ENCODE data around the gene EIF5A. TPM values are rescaled to one million over a fixed set of nuclear protein-coding genes. Genes with fewer than 3 reads are reported as not detected.

Gene EIF5A
- total RNA-seq, 1 experiment from 2014 or later: 1,139 TPM

GRCh38 chr17:7341842-7342241 is 34.4 kb downstream of the EIF5A start:
- no TSS peak for BruUV-seq (replicated peaks)

More at GRCh38 chr17:7341842-7342241, 34.4 kb downstream of the EIF5A start:
- Histone ChIP-seq H3K9me3 (ENCODE audit: control insufficient read depth in 1 of 2, insufficient read depth in 1 of 2, low read depth in 1 of 2, low read length in 2 of 2) (no peaks in the 10 kb centered on the region), H3K79me2 (ENCODE audit: insufficient read depth, low read length) (no peaks in the 10 kb centered on the region), H3K9ac (ENCODE audit: low read length) (no peak overlapping the region), H4K20me1 (ENCODE audit: insufficient read depth) (no peaks in the 10 kb centered on the region), H3K9me2 (ENCODE audit: insufficient read depth) (no peaks in the 10 kb centered on the region), H3K27ac (ENCODE audit: low read depth, low read length) (no peak overlapping the region), H3K27me3 (ENCODE audit: insufficient read depth, low read length) (no peaks in the 10 kb centered on the region), H2AFZ (ENCODE audit: low read depth, low read length, poor library complexity, severe bottlenecking) (no peak overlapping the region), H3K36me3 (ENCODE audit: control insufficient read depth in 1 of 2, insufficient read depth in 2 of 2, low read length in 2 of 2) (no peaks in the 10 kb centered on the region), H3K4me3 (replicated peaks in 1 of 2; ENCODE audit: low read depth in 1 of 2, low read length in 2 of 2) (no peak overlapping the region), H3K4me1 (ENCODE audit: control insufficient read depth in 1 of 2, insufficient read depth in 2 of 2, low read length in 2 of 2) (no peaks in the 10 kb centered on the region; a peak in 1 of 4 replicates), H3K4me2 (ENCODE audit: low read length) (no peak overlapping the region)
- DNase-seq (ENCODE audit: low read depth, low spot score) (no peak), ATAC-seq (no peak)
- ChIA-PET POLR2A (no interaction called here), RAD21 (ENCODE audit: low non-redundant PET in 1 of 2, low total read pairs in 2 of 2, uncharacterized antibody in 2 of 2, unreplicated experiment in 2 of 2) (no interaction called here), CTCF (no interaction called here)
- intact Hi-C loops (cut with micrococcal nuclease): no loop called here
- TF ChIP-seq ZBTB33 (IDR thresholded peaks at IDR 0.05; ENCODE audit: extremely low read depth, insufficient replicate concordance, low read length) (no peak), MAX (IDR thresholded peaks at IDR 0.05) (no peak), CBX3 (IDR thresholded peaks at IDR 0.05; ENCODE audit: low read depth) (no peak), SIN3A (IDR thresholded peaks at IDR 0.05; ENCODE audit: low read depth) (no peak), EZH2 (IDR thresholded peaks at IDR 0.05) (no peak), CTCF (IDR thresholded peaks at IDR 0.05 in 2 of 3, conservative IDR thresholded peaks at IDR 0.05 in 1 of 3; ENCODE audit: borderline replicate concordance in 1 of 3, insufficient read depth in 1 of 3, low read depth in 2 of 3, low read length in 2 of 3) (no peak), SRF (IDR thresholded peaks at IDR 0.05; ENCODE audit: low read depth) (no peak), ELF1 (IDR thresholded peaks at IDR 0.05; ENCODE audit: borderline replicate concordance, low read depth) (no peak), ATF3 (IDR thresholded peaks at IDR 0.05) (no peak), SP1 (IDR thresholded peaks at IDR 0.05; ENCODE audit: low read depth) (no peak), ZFX (IDR thresholded peaks at IDR 0.05) (no peak), TCF7L2 (IDR thresholded peaks at IDR 0.05; ENCODE audit: borderline replicate concordance, extremely low read depth, insufficient read depth, insufficient read length) (no peak), JUND (IDR thresholded peaks at IDR 0.05) (no peak), ZNF274 (IDR thresholded peaks at IDR 0.05; ENCODE audit: low read depth, low read length) (no peak)

Data from HCT116 (cell line).